K562 (cell line): ENCODE results near the gene RTBDN. TPM values are rescaled to one million over a fixed set of nuclear protein-coding genes. Genes with fewer than 3 reads are reported as not detected.

Experiments used
- ATF1 ChIP-seq, 2 experiments: fragments of 450-650 bp in 1 of 2; IDR thresholded peaks; 2 replicates each; pipeline ENCODE4 v1.6.1; 2016; ENCODE audit warnings: missing compliant biosample characterization in 1 of 2, missing genetic modification characterization in 1 of 2
- CCAR2 ChIP-seq: fragments of 200-400 bp; formaldehyde crosslinking; IDR thresholded peaks from 2 replicates; pipeline ENCODE4 v1.6.1; 2017; ENCODE audit warnings: mild to moderate bottlenecking, low read depth, low read length
- DPF2 ChIP-seq: fragments of 450-650 bp; IDR thresholded peaks from 2 replicates; pipeline ENCODE4 v1.6.1; 2016
- ESRRA ChIP-seq: fragments of 450-650 bp; IDR thresholded peaks from 2 replicates; pipeline ENCODE4 v1.6.1; 2014; ENCODE audit warnings: low read depth, mild to moderate bottlenecking, moderate library complexity, borderline replicate concordance
- JUN ChIP-seq, 2 experiments: sonication (generic) in 1 of 2; formaldehyde crosslinking in 1 of 2; IDR thresholded peaks; 2 replicates each; pipeline versions ENCODE4 v1.6.1 to v1.8.0; 2012 to 2022; ENCODE audit warnings: borderline replicate concordance in 2 of 2, mild to moderate bottlenecking in 2 of 2, improper control_type of control experiment in 1 of 2, low read depth in 1 of 2, low read length in 1 of 2, missing genetic modification reagents in 1 of 2
- MAZ ChIP-seq, 2 experiments: fragments of 450-650 bp in 1 of 2; sonication (generic) in 1 of 2; formaldehyde crosslinking; IDR thresholded peaks in 1 of 2; conservative IDR thresholded peaks in 1 of 2; 2 replicates each; pipeline versions ENCODE4 v1.4.0 to v1.5.0; 2020; ENCODE audit warnings: mild to moderate bottlenecking in 1 of 2, missing genetic modification reagents in 1 of 2
- NBN ChIP-seq: fragments of 450-650 bp; IDR thresholded peaks from 2 replicates; pipeline ENCODE4 v1.6.1; 2016; ENCODE audit warnings: low read depth, mild to moderate bottlenecking
- NR1H2 ChIP-seq: sonication (generic); formaldehyde crosslinking; IDR thresholded peaks from 2 replicates; pipeline ENCODE4 v1.4.0; 2020; ENCODE audit warnings: mild to moderate bottlenecking, missing genetic modification reagents
- SMARCA4 ChIP-seq: fragments of 450-650 bp; IDR thresholded peaks from 2 replicates; pipeline ENCODE4 v1.6.1; 2016
- SMARCB1 ChIP-seq: IDR thresholded peaks from 2 replicates; pipeline ENCODE4 v1.6.1; 2011; ENCODE audit warnings: improper control_type of control experiment, low read depth; ENCODE audit not compliant: insufficient read length
- TCF3 ChIP-seq: sonication (generic); formaldehyde crosslinking; IDR thresholded peaks from 2 replicates; pipeline ENCODE4 v1.4.0; 2020; ENCODE audit warnings: mild to moderate bottlenecking, missing genetic modification reagents
- polyA plus RNA-seq, 8 experiments: library from polyadenylated mRNA; depleted of rRNA in 4 of 8; stranded (reverse) in 5 of 8; unstranded in 3 of 8; fragments of >200 nt; fragmentation: Nextera tagmentation in 2 of 8; fragmentation: Illumina TruSeq in 1 of 8; extraction: Ambion mirVana in 2 of 8; extraction: Trizol in 1 of 8; gene quantifications; 2 replicates each; pipeline versions ENCODE4 v1.2.1 to v1.2.3, GENCODE V29; 2011 to 2014; ENCODE audit warnings: inconsistent platforms in 1 of 8, missing spikeins in 1 of 8
- total RNA-seq, 7 experiments: library from RNA; depleted of rRNA in 6 of 7; stranded (reverse); fragments of >200 nt in 6 of 7; fragmentation: Illumina TruSeq in 2 of 7; extraction: Trizol in 2 of 7; gene quantifications; 2 replicates each; pipeline versions ENCODE4 v1.2.1 to v1.2.3, GENCODE V29; 2011 to 2021; ENCODE audit warnings: low replicate concordance in 1 of 7
- TF ChIP-seq, protein P1 (sequence below): fragments of 450-650 bp; IDR thresholded peaks from 2 replicates; pipeline ENCODE4 v1.6.1; 2016; ENCODE audit warnings: mild to moderate bottlenecking, moderate library complexity
- TF ChIP-seq, protein P2 (sequence below), 2 experiments: fragments of 450-650 bp; conservative IDR thresholded peaks; 2 replicates each; pipeline ENCODE4 v1.6.1; 2017; ENCODE audit warnings: mild to moderate bottlenecking in 2 of 2, moderate library complexity in 2 of 2

RTBDN gene
- total and polyA plus RNA-seq, 9 of the 15 experiments (the other 6 are each of a cell fraction or from before 2014, with no cell fraction given) = 0.20 to 2.3 (median 0.72) TPM; not detected in 1

GRCh38 chr19:12825254-12826131 lies 8.9 kb downstream of the RTBDN start (continued):
- TF ChIP-seq, protein P1, sequence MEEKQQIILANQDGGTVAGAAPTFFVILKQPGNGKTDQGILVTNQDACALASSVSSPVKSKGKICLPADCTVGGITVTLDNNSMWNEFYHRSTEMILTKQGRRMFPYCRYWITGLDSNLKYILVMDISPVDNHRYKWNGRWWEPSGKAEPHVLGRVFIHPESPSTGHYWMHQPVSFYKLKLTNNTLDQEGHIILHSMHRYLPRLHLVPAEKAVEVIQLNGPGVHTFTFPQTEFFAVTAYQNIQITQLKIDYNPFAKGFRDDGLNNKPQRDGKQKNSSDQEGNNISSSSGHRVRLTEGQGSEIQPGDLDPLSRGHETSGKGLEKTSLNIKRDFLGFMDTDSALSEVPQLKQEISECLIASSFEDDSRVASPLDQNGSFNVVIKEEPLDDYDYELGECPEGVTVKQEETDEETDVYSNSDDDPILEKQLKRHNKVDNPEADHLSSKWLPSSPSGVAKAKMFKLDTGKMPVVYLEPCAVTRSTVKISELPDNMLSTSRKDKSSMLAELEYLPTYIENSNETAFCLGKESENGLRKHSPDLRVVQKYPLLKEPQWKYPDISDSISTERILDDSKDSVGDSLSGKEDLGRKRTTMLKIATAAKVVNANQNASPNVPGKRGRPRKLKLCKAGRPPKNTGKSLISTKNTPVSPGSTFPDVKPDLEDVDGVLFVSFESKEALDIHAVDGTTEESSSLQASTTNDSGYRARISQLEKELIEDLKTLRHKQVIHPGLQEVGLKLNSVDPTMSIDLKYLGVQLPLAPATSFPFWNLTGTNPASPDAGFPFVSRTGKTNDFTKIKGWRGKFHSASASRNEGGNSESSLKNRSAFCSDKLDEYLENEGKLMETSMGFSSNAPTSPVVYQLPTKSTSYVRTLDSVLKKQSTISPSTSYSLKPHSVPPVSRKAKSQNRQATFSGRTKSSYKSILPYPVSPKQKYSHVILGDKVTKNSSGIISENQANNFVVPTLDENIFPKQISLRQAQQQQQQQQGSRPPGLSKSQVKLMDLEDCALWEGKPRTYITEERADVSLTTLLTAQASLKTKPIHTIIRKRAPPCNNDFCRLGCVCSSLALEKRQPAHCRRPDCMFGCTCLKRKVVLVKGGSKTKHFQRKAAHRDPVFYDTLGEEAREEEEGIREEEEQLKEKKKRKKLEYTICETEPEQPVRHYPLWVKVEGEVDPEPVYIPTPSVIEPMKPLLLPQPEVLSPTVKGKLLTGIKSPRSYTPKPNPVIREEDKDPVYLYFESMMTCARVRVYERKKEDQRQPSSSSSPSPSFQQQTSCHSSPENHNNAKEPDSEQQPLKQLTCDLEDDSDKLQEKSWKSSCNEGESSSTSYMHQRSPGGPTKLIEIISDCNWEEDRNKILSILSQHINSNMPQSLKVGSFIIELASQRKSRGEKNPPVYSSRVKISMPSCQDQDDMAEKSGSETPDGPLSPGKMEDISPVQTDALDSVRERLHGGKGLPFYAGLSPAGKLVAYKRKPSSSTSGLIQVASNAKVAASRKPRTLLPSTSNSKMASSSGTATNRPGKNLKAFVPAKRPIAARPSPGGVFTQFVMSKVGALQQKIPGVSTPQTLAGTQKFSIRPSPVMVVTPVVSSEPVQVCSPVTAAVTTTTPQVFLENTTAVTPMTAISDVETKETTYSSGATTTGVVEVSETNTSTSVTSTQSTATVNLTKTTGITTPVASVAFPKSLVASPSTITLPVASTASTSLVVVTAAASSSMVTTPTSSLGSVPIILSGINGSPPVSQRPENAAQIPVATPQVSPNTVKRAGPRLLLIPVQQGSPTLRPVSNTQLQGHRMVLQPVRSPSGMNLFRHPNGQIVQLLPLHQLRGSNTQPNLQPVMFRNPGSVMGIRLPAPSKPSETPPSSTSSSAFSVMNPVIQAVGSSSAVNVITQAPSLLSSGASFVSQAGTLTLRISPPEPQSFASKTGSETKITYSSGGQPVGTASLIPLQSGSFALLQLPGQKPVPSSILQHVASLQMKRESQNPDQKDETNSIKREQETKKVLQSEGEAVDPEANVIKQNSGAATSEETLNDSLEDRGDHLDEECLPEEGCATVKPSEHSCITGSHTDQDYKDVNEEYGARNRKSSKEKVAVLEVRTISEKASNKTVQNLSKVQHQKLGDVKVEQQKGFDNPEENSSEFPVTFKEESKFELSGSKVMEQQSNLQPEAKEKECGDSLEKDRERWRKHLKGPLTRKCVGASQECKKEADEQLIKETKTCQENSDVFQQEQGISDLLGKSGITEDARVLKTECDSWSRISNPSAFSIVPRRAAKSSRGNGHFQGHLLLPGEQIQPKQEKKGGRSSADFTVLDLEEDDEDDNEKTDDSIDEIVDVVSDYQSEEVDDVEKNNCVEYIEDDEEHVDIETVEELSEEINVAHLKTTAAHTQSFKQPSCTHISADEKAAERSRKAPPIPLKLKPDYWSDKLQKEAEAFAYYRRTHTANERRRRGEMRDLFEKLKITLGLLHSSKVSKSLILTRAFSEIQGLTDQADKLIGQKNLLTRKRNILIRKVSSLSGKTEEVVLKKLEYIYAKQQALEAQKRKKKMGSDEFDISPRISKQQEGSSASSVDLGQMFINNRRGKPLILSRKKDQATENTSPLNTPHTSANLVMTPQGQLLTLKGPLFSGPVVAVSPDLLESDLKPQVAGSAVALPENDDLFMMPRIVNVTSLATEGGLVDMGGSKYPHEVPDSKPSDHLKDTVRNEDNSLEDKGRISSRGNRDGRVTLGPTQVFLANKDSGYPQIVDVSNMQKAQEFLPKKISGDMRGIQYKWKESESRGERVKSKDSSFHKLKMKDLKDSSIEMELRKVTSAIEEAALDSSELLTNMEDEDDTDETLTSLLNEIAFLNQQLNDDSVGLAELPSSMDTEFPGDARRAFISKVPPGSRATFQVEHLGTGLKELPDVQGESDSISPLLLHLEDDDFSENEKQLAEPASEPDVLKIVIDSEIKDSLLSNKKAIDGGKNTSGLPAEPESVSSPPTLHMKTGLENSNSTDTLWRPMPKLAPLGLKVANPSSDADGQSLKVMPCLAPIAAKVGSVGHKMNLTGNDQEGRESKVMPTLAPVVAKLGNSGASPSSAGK = peak; percentile 91
- TF ChIP-seq NBN (peak; percentile 76), ESRRA (0 out of 2 replicates have a peak, but pooled peaks have one; percentile 15), JUN (IDR thresholded peaks at IDR 0.05; ENCODE audit: borderline replicate concordance, low read depth, low read length) (no peak), JUN (CRISPR knock-in tag; IDR thresholded peaks at IDR 0.05; ENCODE audit: borderline replicate concordance) (0 out of 2 replicates have a peak, but pooled peaks have one; percentile 42), ATF1 (CRISPR knock-in tag; IDR thresholded peaks at IDR 0.05) (no peak), ATF1 (tag; IDR thresholded peaks at IDR 0.05) (peak; percentile 31; the same call in 1 of the 2 replicates), DPF2 (0 out of 2 replicates have a peak, but pooled peaks have one; percentile 29), SMARCB1 (no peak), NR1H2 (CRISPR knock-in tag) (no peak), TCF3 (no peak), MAZ (CRISPR knock-in tag; conservative IDR thresholded peaks at IDR 0.05 in 1 of 2, IDR thresholded peaks at IDR 0.05 in 1 of 2) (peak in 1 of 2 experiments; percentile 85; a peak in 2 of 4 replicates), CCAR2 (no peak), SMARCA4 (0 out of 2 replicates have a peak, but pooled peaks have one; percentile 20)
- TF ChIP-seq, protein P2, sequence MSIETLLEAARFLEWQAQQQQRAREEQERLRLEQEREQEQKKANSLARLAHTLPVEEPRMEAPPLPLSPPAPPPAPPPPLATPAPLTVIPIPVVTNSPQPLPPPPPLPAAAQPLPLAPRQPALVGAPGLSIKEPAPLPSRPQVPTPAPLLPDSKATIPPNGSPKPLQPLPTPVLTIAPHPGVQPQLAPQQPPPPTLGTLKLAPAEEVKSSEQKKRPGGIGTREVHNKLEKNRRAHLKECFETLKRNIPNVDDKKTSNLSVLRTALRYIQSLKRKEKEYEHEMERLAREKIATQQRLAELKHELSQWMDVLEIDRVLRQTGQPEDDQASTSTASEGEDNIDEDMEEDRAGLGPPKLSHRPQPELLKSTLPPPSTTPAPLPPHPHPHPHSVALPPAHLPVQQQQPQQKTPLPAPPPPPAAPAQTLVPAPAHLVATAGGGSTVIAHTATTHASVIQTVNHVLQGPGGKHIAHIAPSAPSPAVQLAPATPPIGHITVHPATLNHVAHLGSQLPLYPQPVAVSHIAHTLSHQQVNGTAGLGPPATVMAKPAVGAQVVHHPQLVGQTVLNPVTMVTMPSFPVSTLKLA (conservative IDR thresholded peaks at IDR 0.05) = peak; percentile 22 to 63; a peak in 2 of 4 replicates
